ENCODE results near the gene TMEM131.

TMEM131 gene

GRCh38 chr2:97724073-97724410 is 271.7 kb downstream of the TMEM131 start:
- Histone ChIP-seq H3K27ac (ENCODE audit: extremely low read depth, low read depth, low read length) (no peak overlapping the region), H3K36me3 (ENCODE audit: control insufficient read depth in 2 of 2, insufficient read depth in 1 of 2, low read length in 2 of 2) (no peaks in the 10 kb centered on the region), H3K9me3 (ENCODE audit: control insufficient read depth, insufficient read depth, low read depth, low read length) (no peaks in the 10 kb centered on the region), H3K4me3 (ENCODE audit: low read depth, low read length) (no peak overlapping the region), H3K4me1 (ENCODE audit: control insufficient read depth, insufficient read depth, low read length) (no peaks in the 10 kb centered on the region)
- no peak for TF ChIP-seq ZBTB20 (tag by site-specific recombination; IDR thresholded peaks at IDR 0.05)
- no peak for TF ChIP-seq ZNF16 (tag by site-specific recombination; IDR thresholded peaks at IDR 0.05; ENCODE audit: low read depth)
- no peak for TF ChIP-seq ZNF544 (tag by site-specific recombination; IDR thresholded peaks at IDR 0.05)
- no peak for TF ChIP-seq ZFP37 (tag by site-specific recombination; IDR thresholded peaks at IDR 0.05)
- TF ChIP-seq GLIS2 (tag by site-specific recombination; IDR thresholded peaks at IDR 0.05): no peak
- no peak for TF ChIP-seq ZNF510 (tag by site-specific recombination; IDR thresholded peaks at IDR 0.05; ENCODE audit: insufficient replicate concordance)
- TF ChIP-seq ZNF292 (tag by site-specific recombination; IDR thresholded peaks at IDR 0.05; ENCODE audit: borderline replicate concordance, low read depth): no peak
- no peak for TF ChIP-seq ZNF701 (tag by site-specific recombination; IDR thresholded peaks at IDR 0.05)
- ChIA-PET CTCF (interaction anchor here (1.3 kb wide), 1 partner anchor 17 kb away, joined by 6 read pairs; no protein-coding TSS in a partner anchor), POLR2A (no interaction called here)

- CTCF ChIA-PET: interaction anchor here (0.9 to 1.3 kb wide), 3 partner anchors 17 to 51 kb away, joined by 3 to 6 read pairs (median 3); no protein-coding TSS in a partner anchor
- Histone ChIP-seq H3K4me3 (ENCODE audit: low read depth, low read length) (no peak overlapping the region), H3K27ac (ENCODE audit: extremely low read depth, low read depth, low read length) (no peak overlapping the region), H3K4me1 (ENCODE audit: control insufficient read depth, insufficient read depth, low read length) (no peaks in the 10 kb centered on the region), H3K36me3 (ENCODE audit: control insufficient read depth in 2 of 2, insufficient read depth in 1 of 2, low read length in 2 of 2) (no peaks in the 10 kb centered on the region), H3K9me3 (ENCODE audit: control insufficient read depth, insufficient read depth, low read depth, low read length) (no peaks in the 10 kb centered on the region)
- POLR2A ChIA-PET: no interaction called here
- TF ChIP-seq BCL11A (tag by site-specific recombination; IDR thresholded peaks at IDR 0.05; ENCODE audit: low read depth): no peak
- no peak for TF ChIP-seq ZNF19 (tag by site-specific recombination; IDR thresholded peaks at IDR 0.05; ENCODE audit: low read depth)
- no peak for TF ChIP-seq ZBTB1 (tag by site-specific recombination; IDR thresholded peaks at IDR 0.05)
- no peak for TF ChIP-seq ZNF157 (tag by site-specific recombination; IDR thresholded peaks at IDR 0.05)
- no peak for TF ChIP-seq ZBTB10 (tag by site-specific recombination; IDR thresholded peaks at IDR 0.05)
- TF ChIP-seq SP3 (tag by site-specific recombination; IDR thresholded peaks at IDR 0.05): no peak
- TF ChIP-seq ZNF548 (tag by site-specific recombination; IDR thresholded peaks at IDR 0.05): no peak
- TF ChIP-seq ZNF645 (tag by site-specific recombination; IDR thresholded peaks at IDR 0.05): no peak
- TF ChIP-seq CTCF (tag by site-specific recombination; IDR thresholded peaks at IDR 0.05): no peak
- TF ChIP-seq ZNF416 (tag by site-specific recombination; IDR thresholded peaks at IDR 0.05): no peak
- no peak for TF ChIP-seq ZNF639 (tag by site-specific recombination; IDR thresholded peaks at IDR 0.05)
- no peak for TF ChIP-seq ZNF366 (tag by site-specific recombination; conservative IDR thresholded peaks at IDR 0.05)
- TF ChIP-seq PRDM6 (tag by site-specific recombination; IDR thresholded peaks at IDR 0.05): no peak
- no peak for TF ChIP-seq GLI2 (tag by site-specific recombination; IDR thresholded peaks at IDR 0.05; ENCODE audit: borderline replicate concordance, low read depth)
- no peak for TF ChIP-seq AEBP2 (tag by site-specific recombination; IDR thresholded peaks at IDR 0.05; ENCODE audit: borderline replicate concordance)
- TF ChIP-seq ZNF335 (tag by site-specific recombination; conservative IDR thresholded peaks at IDR 0.05): no peak
Measured at GRCh38 chr2:97723156-97724072, 272.3 kb downstream of the TMEM131 start.

Data from HEK293 (cell line).